ENCODE measurements around the gene TRAPPC6A. TPM values are rescaled to one million over a fixed set of nuclear protein-coding genes. Genes with fewer than 3 reads are reported as not detected.

Gene TRAPPC6A
- total and polyA plus RNA-seq, 2 of the 13 experiments (the other 11 are each of a cell fraction or from before 2014, with no cell fraction given), result 6.5 to 21.0 TPM

GRCh38 chr19:45168767-45169351, 9.2 kb downstream of the TRAPPC6A start (continued):
- TF ChIP-seq, protein P1, sequence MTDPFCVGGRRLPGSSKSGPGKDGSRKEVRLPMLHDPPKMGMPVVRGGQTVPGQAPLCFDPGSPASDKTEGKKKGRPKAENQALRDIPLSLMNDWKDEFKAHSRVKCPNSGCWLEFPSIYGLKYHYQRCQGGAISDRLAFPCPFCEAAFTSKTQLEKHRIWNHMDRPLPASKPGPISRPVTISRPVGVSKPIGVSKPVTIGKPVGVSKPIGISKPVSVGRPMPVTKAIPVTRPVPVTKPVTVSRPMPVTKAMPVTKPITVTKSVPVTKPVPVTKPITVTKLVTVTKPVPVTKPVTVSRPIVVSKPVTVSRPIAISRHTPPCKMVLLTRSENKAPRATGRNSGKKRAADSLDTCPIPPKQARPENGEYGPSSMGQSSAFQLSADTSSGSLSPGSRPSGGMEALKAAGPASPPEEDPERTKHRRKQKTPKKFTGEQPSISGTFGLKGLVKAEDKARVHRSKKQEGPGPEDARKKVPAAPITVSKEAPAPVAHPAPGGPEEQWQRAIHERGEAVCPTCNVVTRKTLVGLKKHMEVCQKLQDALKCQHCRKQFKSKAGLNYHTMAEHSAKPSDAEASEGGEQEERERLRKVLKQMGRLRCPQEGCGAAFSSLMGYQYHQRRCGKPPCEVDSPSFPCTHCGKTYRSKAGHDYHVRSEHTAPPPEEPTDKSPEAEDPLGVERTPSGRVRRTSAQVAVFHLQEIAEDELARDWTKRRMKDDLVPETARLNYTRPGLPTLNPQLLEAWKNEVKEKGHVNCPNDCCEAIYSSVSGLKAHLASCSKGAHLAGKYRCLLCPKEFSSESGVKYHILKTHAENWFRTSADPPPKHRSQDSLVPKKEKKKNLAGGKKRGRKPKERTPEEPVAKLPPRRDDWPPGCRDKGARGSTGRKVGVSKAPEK (CRISPR knock-in tag; IDR thresholded peaks at IDR 0.05; ENCODE audit: borderline replicate concordance), result no peak
- TF ChIP-seq ZNF687 (CRISPR knock-in tag; IDR thresholded peaks at IDR 0.05), result peak; percentile 68
- no peak for TF ChIP-seq ELK4 (CRISPR knock-in tag; IDR thresholded peaks at IDR 0.05; ENCODE audit: borderline replicate concordance)
- TF ChIP-seq FOXK1 (CRISPR knock-in tag; IDR thresholded peaks at IDR 0.05; ENCODE audit: borderline replicate concordance, low read depth), result no peak
- no peak for TF ChIP-seq SMARCE1 (IDR thresholded peaks at IDR 0.05; ENCODE audit: borderline replicate concordance)
- no peak for TF ChIP-seq FOSL1 (CRISPR knock-in tag; IDR thresholded peaks at IDR 0.05; ENCODE audit: borderline replicate concordance)
- no peak for TF ChIP-seq ZNF292 (CRISPR knock-in tag; IDR thresholded peaks at IDR 0.05; ENCODE audit: borderline replicate concordance, low read depth)
- no peak for TF ChIP-seq USF2 (IDR thresholded peaks at IDR 0.05; ENCODE audit: low read depth, low read length)
- no peak for TF ChIP-seq USF2 (CRISPR knock-in tag; IDR thresholded peaks at IDR 0.05; ENCODE audit: borderline replicate concordance)
- TF ChIP-seq ZNF501 (CRISPR knock-in tag; IDR thresholded peaks at IDR 0.05), result no peak
- TF ChIP-seq PATZ1 (CRISPR knock-in tag; IDR thresholded peaks at IDR 0.05), result peak; percentile 69
- no peak for TF ChIP-seq ZNF274 (CRISPR knock-in tag; IDR thresholded peaks at IDR 0.05)

Data from HepG2 (cell line).